Upper lobe of left lung (tissue), 4 donors: Measurements from ENCODE around the gene ETS1.

ENCODE experiments used
- CTCF ChIP-seq, 6 experiments: fragments of 450-650 bp in 4 of 6; fragments of 200-600 bp in 2 of 6; sonication (generic) in 2 of 6; IDR thresholded peaks; one replicate each; pipeline ENCODE4 v1.5.1; 2016 to 2019; ENCODE audit warnings: antibody characterized with exemption in 6 of 6
- POLR2A ChIP-seq, 4 donors: fragments of 450-650 bp; IDR thresholded peaks; one replicate each; pipeline ENCODE4 v1.5.1; 2016 to 2017; ENCODE audit warnings: antibody characterized with exemption in 4 of 4, mild to moderate bottlenecking in 2 of 4

GRCh38 chr11:128453444-128454336 lies 133.7 kb downstream of the ETS1 start:
- no peak for TF ChIP-seq CTCF (IDR thresholded peaks at IDR 0.05)
- no peak for TF ChIP-seq POLR2A (IDR thresholded peaks at IDR 0.05)
